Measurements from ENCODE around the gene RPL35A.
"Not testable (repeated sequence)": the region's sequence is repeated elsewhere in the genome, so short reads cannot be mapped to it uniquely, and the experiment has no call there.

The RPL35A gene

GRCh38 chr3:197949778-197950676 is at the start of gene RPL35A:
RPL35A (plus strand) TSS chr3:197950190; CDS start chr3:197950968, 778 bp downstream.
- peak within 1 kb of the TSS; percentile 100 for H3K9ac ChIP-seq (ENCODE audit: low read length)
- H3K4me1 ChIP-seq (ENCODE audit: insufficient read depth, low read length): peaks cover 26% of the 10 kb centered on the region
- peak within 1 kb of the TSS; percentile 85 for H3K27ac ChIP-seq (ENCODE audit: low read depth, low read length)
- H3K27me3 ChIP-seq (ENCODE audit: control insufficient read depth in 1 of 2, insufficient read depth in 2 of 2, low read length in 2 of 2): no peaks in the 10 kb centered on the region
- peaks cover 38% of the 10 kb centered on the region for H3K36me3 ChIP-seq (ENCODE audit: insufficient read depth, low read length)
- no peaks in the 10 kb centered on the region for H3K9me3 ChIP-seq (ENCODE audit: low read length)
- peak within 1 kb of the TSS; percentile 73 to 98 for H3K4me3 ChIP-seq (ENCODE audit: low read depth in 1 of 2, low read length in 2 of 2)

GRCh38 chr3:197901626-197902025 is 48.4 kb upstream of the RPL35A start:
- H3K27me3 ChIP-seq (ENCODE audit: control insufficient read depth in 1 of 2, insufficient read depth in 2 of 2, low read length in 2 of 2): no peaks in the 10 kb centered on the region

GRCh38 chr3:197906023-197906849 is 43.8 kb upstream of the RPL35A start:
- H3K9ac ChIP-seq (ENCODE audit: low read length): no peak overlapping the region
- no peaks in the 10 kb centered on the region for H3K9me3 ChIP-seq (ENCODE audit: low read length)
- peaks cover 7% of the 10 kb centered on the region for H3K4me1 ChIP-seq (ENCODE audit: insufficient read depth, low read length)
- H3K36me3 ChIP-seq (ENCODE audit: insufficient read depth, low read length): no peaks in the 10 kb centered on the region
- no peak overlapping the region for H3K27ac ChIP-seq (ENCODE audit: low read depth, low read length)
- no peaks in the 10 kb centered on the region for H3K27me3 ChIP-seq (ENCODE audit: control insufficient read depth in 1 of 2, insufficient read depth in 2 of 2, low read length in 2 of 2)
- no peak overlapping the region for H3K4me3 ChIP-seq (ENCODE audit: low read depth in 1 of 2, low read length in 2 of 2)

More at GRCh38 chr3:197901626-197902025, 48.4 kb upstream of the RPL35A start:
- Histone ChIP-seq H3K9ac (ENCODE audit: low read length) (no peak overlapping the region), H3K27ac (ENCODE audit: low read depth, low read length) (no peak overlapping the region), H3K4me1 (ENCODE audit: insufficient read depth, low read length) (peaks cover 7% of the 10 kb centered on the region), H3K4me3 (ENCODE audit: low read depth in 1 of 2, low read length in 2 of 2) (no peak overlapping the region), H3K36me3 (ENCODE audit: insufficient read depth, low read length) (no peaks in the 10 kb centered on the region), H3K9me3 (ENCODE audit: low read length) (no peaks in the 10 kb centered on the region)

GRCh38 chr3:197906850-197907187 is 43.2 kb upstream of the RPL35A start:
- H3K4me3 ChIP-seq (ENCODE audit: low read depth in 1 of 2, low read length in 2 of 2): no peak overlapping the region
- no peak overlapping the region for H3K27ac ChIP-seq (ENCODE audit: low read depth, low read length)
- peaks cover 7% of the 10 kb centered on the region for H3K4me1 ChIP-seq (ENCODE audit: insufficient read depth, low read length)
- no peaks in the 10 kb centered on the region for H3K27me3 ChIP-seq (ENCODE audit: control insufficient read depth in 1 of 2, insufficient read depth in 2 of 2, low read length in 2 of 2)
- H3K36me3 ChIP-seq (ENCODE audit: insufficient read depth, low read length): no peaks in the 10 kb centered on the region
- no peak overlapping the region for H3K9ac ChIP-seq (ENCODE audit: low read length)
- no peaks in the 10 kb centered on the region for H3K9me3 ChIP-seq (ENCODE audit: low read length)

GRCh38 chr3:197907196-197907595 is 42.8 kb upstream of the RPL35A start:
- no peaks in the 10 kb centered on the region for H3K27me3 ChIP-seq (ENCODE audit: control insufficient read depth in 1 of 2, insufficient read depth in 2 of 2, low read length in 2 of 2)

GRCh38 chr3:197908550-197908949 is 41.4 kb upstream of the RPL35A start:
- not testable (repeated sequence) for H3K9me3 ChIP-seq (ENCODE audit: low read length); H3K27me3 ChIP-seq (ENCODE audit: control insufficient read depth in 1 of 2, insufficient read depth in 2 of 2, low read length in 2 of 2); H3K36me3 ChIP-seq (ENCODE audit: insufficient read depth, low read length); H3K9ac ChIP-seq (ENCODE audit: low read length); H3K4me1 ChIP-seq (ENCODE audit: insufficient read depth, low read length); H3K4me3 ChIP-seq (ENCODE audit: low read depth in 1 of 2, low read length in 2 of 2); H3K27ac ChIP-seq (ENCODE audit: low read depth, low read length)

More at GRCh38 chr3:197907196-197907595, 42.8 kb upstream of the RPL35A start:
- Histone ChIP-seq H3K4me1 (ENCODE audit: insufficient read depth, low read length) (peaks cover 7% of the 10 kb centered on the region), H3K36me3 (ENCODE audit: insufficient read depth, low read length) (no peaks in the 10 kb centered on the region), H3K9me3 (ENCODE audit: low read length) (no peaks in the 10 kb centered on the region), H3K9ac (ENCODE audit: low read length) (no peak overlapping the region), H3K27ac (ENCODE audit: low read depth, low read length) (no peak overlapping the region), H3K4me3 (ENCODE audit: low read depth in 1 of 2, low read length in 2 of 2) (no peak overlapping the region)

GRCh38 chr3:197908957-197909701 is 40.9 kb upstream of the RPL35A start:
- H3K4me3 ChIP-seq (ENCODE audit: low read depth in 1 of 2, low read length in 2 of 2): no peak overlapping the region
- H3K9ac ChIP-seq (ENCODE audit: low read length): no peak overlapping the region
- no peaks in the 10 kb centered on the region for H3K27me3 ChIP-seq (ENCODE audit: control insufficient read depth in 1 of 2, insufficient read depth in 2 of 2, low read length in 2 of 2)
- no peaks in the 10 kb centered on the region for H3K36me3 ChIP-seq (ENCODE audit: insufficient read depth, low read length)
- no peaks in the 10 kb centered on the region for H3K9me3 ChIP-seq (ENCODE audit: low read length)
- no peak overlapping the region for H3K27ac ChIP-seq (ENCODE audit: low read depth, low read length)
- H3K4me1 ChIP-seq (ENCODE audit: insufficient read depth, low read length): peaks cover 7% of the 10 kb centered on the region

- no peak overlapping the region for H3K9ac ChIP-seq (ENCODE audit: low read length)
- H3K4me3 ChIP-seq (ENCODE audit: low read depth in 1 of 2, low read length in 2 of 2): no peak overlapping the region
Measured at GRCh38 chr3:197912741-197913476, 37.1 kb upstream of the RPL35A start.

GRCh38 chr3:197913641-197914380 is 36.2 kb upstream of the RPL35A start:
- no peak overlapping the region for H3K4me3 ChIP-seq (ENCODE audit: low read depth in 1 of 2, low read length in 2 of 2)
- no peaks in the 10 kb centered on the region for H3K27me3 ChIP-seq (ENCODE audit: control insufficient read depth in 1 of 2, insufficient read depth in 2 of 2, low read length in 2 of 2)
- no peak overlapping the region for H3K9ac ChIP-seq (ENCODE audit: low read length)
- H3K36me3 ChIP-seq (ENCODE audit: insufficient read depth, low read length): no peaks in the 10 kb centered on the region
- no peaks in the 10 kb centered on the region for H3K4me1 ChIP-seq (ENCODE audit: insufficient read depth, low read length)
- no peaks in the 10 kb centered on the region for H3K9me3 ChIP-seq (ENCODE audit: low read length)
- no peak overlapping the region for H3K27ac ChIP-seq (ENCODE audit: low read depth, low read length)

More at GRCh38 chr3:197912741-197913476, 37.1 kb upstream of the RPL35A start:
- no peaks in the 10 kb centered on the region for H3K36me3 ChIP-seq (ENCODE audit: insufficient read depth, low read length)
- H3K27me3 ChIP-seq (ENCODE audit: control insufficient read depth in 1 of 2, insufficient read depth in 2 of 2, low read length in 2 of 2): no peaks in the 10 kb centered on the region
- no peak overlapping the region for H3K27ac ChIP-seq (ENCODE audit: low read depth, low read length)
- no peaks in the 10 kb centered on the region for H3K9me3 ChIP-seq (ENCODE audit: low read length)
- no peaks in the 10 kb centered on the region for H3K4me1 ChIP-seq (ENCODE audit: insufficient read depth, low read length)
